ENCODE results near the gene FOXP2. TPM values are rescaled to one million over a fixed set of nuclear protein-coding genes. Genes with fewer than 3 reads are reported as not detected.

Gene FOXP2
- total and polyA plus RNA-seq, 2 donors (not counting 1 experiment from before 2014, with no cell fraction given), result not detected

DNA sequence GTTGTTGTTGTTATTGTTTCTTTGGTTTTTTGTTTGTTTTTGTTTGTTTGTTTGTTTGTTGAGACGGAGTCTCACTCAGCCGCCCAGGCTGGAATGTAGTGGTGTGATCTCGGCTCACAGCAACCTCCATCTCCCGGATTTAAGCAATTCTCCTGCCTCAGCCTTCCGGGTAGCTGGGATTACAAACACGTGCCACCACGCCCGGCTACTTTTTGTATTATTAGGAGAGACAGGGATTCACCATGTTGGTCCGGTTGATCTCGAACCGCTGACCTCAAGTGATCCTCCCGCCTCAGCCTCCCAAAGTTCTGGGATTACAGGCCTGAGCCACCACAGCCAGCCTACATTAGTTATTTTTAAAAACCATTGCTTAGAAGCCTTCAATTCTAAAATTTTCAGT lies 45.0 kb downstream of the FOXP2 start:
- Mint-ChIP-seq H3K4me3 (no peak overlapping the region), H3K27ac (no peak overlapping the region), H3K27me3 (no peaks in the 10 kb centered on the region), H3K9me3 (ENCODE audit: insufficient read depth) (peaks cover 3% of the 10 kb centered on the region), H3K4me1 (no peaks in the 10 kb centered on the region)
- no peaks in the 10 kb centered on the region for H3K79me2 ChIP-seq (ENCODE audit: control insufficient read depth, insufficient read depth, low read length)
- TF ChIP-seq, protein P1, sequence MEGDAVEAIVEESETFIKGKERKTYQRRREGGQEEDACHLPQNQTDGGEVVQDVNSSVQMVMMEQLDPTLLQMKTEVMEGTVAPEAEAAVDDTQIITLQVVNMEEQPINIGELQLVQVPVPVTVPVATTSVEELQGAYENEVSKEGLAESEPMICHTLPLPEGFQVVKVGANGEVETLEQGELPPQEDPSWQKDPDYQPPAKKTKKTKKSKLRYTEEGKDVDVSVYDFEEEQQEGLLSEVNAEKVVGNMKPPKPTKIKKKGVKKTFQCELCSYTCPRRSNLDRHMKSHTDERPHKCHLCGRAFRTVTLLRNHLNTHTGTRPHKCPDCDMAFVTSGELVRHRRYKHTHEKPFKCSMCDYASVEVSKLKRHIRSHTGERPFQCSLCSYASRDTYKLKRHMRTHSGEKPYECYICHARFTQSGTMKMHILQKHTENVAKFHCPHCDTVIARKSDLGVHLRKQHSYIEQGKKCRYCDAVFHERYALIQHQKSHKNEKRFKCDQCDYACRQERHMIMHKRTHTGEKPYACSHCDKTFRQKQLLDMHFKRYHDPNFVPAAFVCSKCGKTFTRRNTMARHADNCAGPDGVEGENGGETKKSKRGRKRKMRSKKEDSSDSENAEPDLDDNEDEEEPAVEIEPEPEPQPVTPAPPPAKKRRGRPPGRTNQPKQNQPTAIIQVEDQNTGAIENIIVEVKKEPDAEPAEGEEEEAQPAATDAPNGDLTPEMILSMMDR (IDR thresholded peaks at IDR 0.05), result no peak
- TF ChIP-seq EZH2 (IDR thresholded peaks at IDR 0.05; ENCODE audit: borderline replicate concordance, insufficient read depth, low read depth, low read length, poor library complexity, severe bottlenecking), result no peak
- no peaks in the 10 kb centered on the region for H3K27me3 ChIP-seq (replicated peaks in 1 of 4; ENCODE audit: control extremely low read depth in 1 of 4, control insufficient read depth in 3 of 4, insufficient read depth in 4 of 4, low read length in 3 of 4)
- peaks cover 0 to 4% (median 0%) of the 10 kb centered on the region in 3 donors for H3K9me3 ChIP-seq (ENCODE audit: control extremely low read depth in 1 of 3, control insufficient read depth in 2 of 3, insufficient read depth in 1 of 3, low read length in 2 of 3)
- DNase-seq, result no peak
- no peak overlapping the region for H3K27ac ChIP-seq (ENCODE audit: low read length in 2 of 2)
- H3K4me1 ChIP-seq (ENCODE audit: control insufficient read depth in 2 of 2, insufficient read depth in 2 of 2, low read length in 2 of 2), result no peaks in the 10 kb centered on the region
- WGBS (ENCODE audit: insufficient coverage), result no CpG with 5 or more reads among the region's 12 CpGs
- no peak overlapping the region for H3K4me3 ChIP-seq (ENCODE audit: control extremely low read depth in 1 of 5, extremely low read depth in 1 of 5, insufficient read depth in 1 of 5, low read depth in 2 of 5, low read length in 4 of 5)
- no peak overlapping the region for H3K9ac ChIP-seq (ENCODE audit: low read length)
- H4K20me1 ChIP-seq (ENCODE audit: control insufficient read depth, insufficient read depth, low read length, poor library complexity, severe bottlenecking), result no peaks in the 10 kb centered on the region
- no peaks in the 10 kb centered on the region for H3K36me3 ChIP-seq (replicated peaks in 1 of 2; ENCODE audit: control extremely low read depth in 1 of 2, control insufficient read depth in 1 of 2, extremely low read depth in 1 of 2, insufficient read depth in 2 of 2, low read length in 1 of 2)
- ChIA-PET CTCF (no interaction called here), POLR2A (no interaction called here)
- H3K4me2 ChIP-seq (replicated peaks; ENCODE audit: low read depth, low read length, poor library complexity, severe bottlenecking), result no peak overlapping the region
- H2AFZ ChIP-seq (ENCODE audit: insufficient read depth, low read depth, low read length, poor library complexity, severe bottlenecking), result no peak overlapping the region
- ATAC-seq (ENCODE audit: low read depth), result no peak
- intact Hi-C loops (cut with micrococcal nuclease), result no loop called here

DNA sequence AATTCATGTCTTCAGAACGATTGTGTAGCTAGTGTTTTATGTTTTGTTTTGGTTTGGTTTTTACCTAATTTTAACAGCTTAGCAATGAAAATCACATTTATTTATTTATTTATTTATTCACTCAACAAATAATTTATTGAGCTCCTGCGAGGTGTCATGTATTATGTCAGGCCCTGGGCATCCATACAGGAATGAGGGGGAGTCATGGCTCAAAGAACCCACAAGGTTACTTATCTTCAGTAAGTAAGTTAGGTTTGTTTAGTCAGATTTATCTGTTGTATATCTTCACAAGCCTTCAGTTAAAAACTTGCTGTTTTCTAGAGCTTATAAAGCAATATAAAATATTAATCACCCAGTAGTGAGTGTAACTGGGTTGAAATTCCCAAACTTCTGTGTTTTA lies 45.4 kb downstream of the FOXP2 start:
- H3K79me2 ChIP-seq (ENCODE audit: control insufficient read depth, insufficient read depth, low read length), result no peaks in the 10 kb centered on the region
- DNase-seq, result no peak
- no peak for ATAC-seq (ENCODE audit: low read depth)
- POLR2A ChIA-PET, result no interaction called here
- peaks cover 0 to 4% (median 0%) of the 10 kb centered on the region in 3 donors for H3K9me3 ChIP-seq (ENCODE audit: control extremely low read depth in 1 of 3, control insufficient read depth in 2 of 3, insufficient read depth in 1 of 3, low read length in 2 of 3)
- CTCF ChIA-PET, result no interaction called here
- H3K4me1 ChIP-seq (ENCODE audit: control insufficient read depth in 2 of 2, insufficient read depth in 2 of 2, low read length in 2 of 2), result no peaks in the 10 kb centered on the region
- no peaks in the 10 kb centered on the region for H3K27me3 ChIP-seq (replicated peaks in 1 of 4; ENCODE audit: control extremely low read depth in 1 of 4, control insufficient read depth in 3 of 4, insufficient read depth in 4 of 4, low read length in 3 of 4)
- H2AFZ ChIP-seq (ENCODE audit: insufficient read depth, low read depth, low read length, poor library complexity, severe bottlenecking), result no peak overlapping the region
- Mint-ChIP-seq H3K27ac (no peak overlapping the region), H3K9me3 (ENCODE audit: insufficient read depth) (peaks cover 3% of the 10 kb centered on the region), H3K27me3 (no peaks in the 10 kb centered on the region), H3K4me3 (no peak overlapping the region), H3K4me1 (no peaks in the 10 kb centered on the region)
- intact Hi-C loops (cut with micrococcal nuclease), result no loop called here
- no peak overlapping the region for H3K9ac ChIP-seq (ENCODE audit: low read length)
- TF ChIP-seq, protein P1 (IDR thresholded peaks at IDR 0.05), result no peak
- TF ChIP-seq EZH2 (IDR thresholded peaks at IDR 0.05; ENCODE audit: borderline replicate concordance, insufficient read depth, low read depth, low read length, poor library complexity, severe bottlenecking), result no peak
- H3K4me3 ChIP-seq (ENCODE audit: control extremely low read depth in 1 of 5, extremely low read depth in 1 of 5, insufficient read depth in 1 of 5, low read depth in 2 of 5, low read length in 4 of 5), result no peak overlapping the region
- no peak overlapping the region for H3K27ac ChIP-seq (ENCODE audit: low read length in 2 of 2)
- no peak overlapping the region for H3K4me2 ChIP-seq (replicated peaks; ENCODE audit: low read depth, low read length, poor library complexity, severe bottlenecking)
- WGBS (ENCODE audit: insufficient coverage), result no CpG with 5 or more reads among the region's 2 CpGs
- no peaks in the 10 kb centered on the region for H4K20me1 ChIP-seq (ENCODE audit: control insufficient read depth, insufficient read depth, low read length, poor library complexity, severe bottlenecking)
- no peaks in the 10 kb centered on the region for H3K36me3 ChIP-seq (replicated peaks in 1 of 2; ENCODE audit: control extremely low read depth in 1 of 2, control insufficient read depth in 1 of 2, extremely low read depth in 1 of 2, insufficient read depth in 2 of 2, low read length in 1 of 2)

All from B cell (primary cell).